Peyer's patch (tissue), 4 donors: ENCODE results near the gene MLPH. TPM values are rescaled to one million over a fixed set of nuclear protein-coding genes. Genes with fewer than 3 reads are reported as not detected.

ENCODE experiments used
- DNase-seq, 3 donors: peaks; one replicate each; pipeline ENCODE4 v3.0.0-alpha.2; 2017 to 2019
- H3K27ac ChIP-seq, 4 donors: fragments of 200-600 bp; sonication (generic); one replicate each; pipeline ENCODE4 v1.5.1; 2016 to 2019
- H3K27me3 ChIP-seq, 2 donors: fragments of 200-600 bp; sonication (generic); one replicate each; pipeline ENCODE4 v1.5.1; 2019
- H3K36me3 ChIP-seq, 3 donors: fragments of 200-600 bp; sonication (generic); one replicate each; pipeline ENCODE4 v1.5.1; 2016 to 2019
- H3K4me1 ChIP-seq, 4 donors: fragments of 200-600 bp; sonication (generic); one replicate each; pipeline ENCODE4 v1.5.1; 2016 to 2019
- H3K4me3 ChIP-seq, 4 donors: fragments of 200-600 bp; sonication (generic); 1 replicate in 3 of 4; 2 replicates in 1 of 4; pipeline ENCODE4 v1.5.1; 2016 to 2019; ENCODE audit warnings: mild to moderate bottlenecking in 1 of 4
- H3K9me3 ChIP-seq, 4 donors: fragments of 200-600 bp; sonication (generic); one replicate each; pipeline ENCODE4 v1.5.1; 2016 to 2019; ENCODE audit warnings: mild to moderate bottlenecking in 1 of 4
- CTCF ChIP-seq, 6 experiments: fragments of 450-650 bp in 4 of 6; fragments of 200-600 bp in 2 of 6; sonication (generic) in 1 of 6; IDR thresholded peaks; one replicate each; pipeline ENCODE4 v1.5.1; 2017 to 2019; ENCODE audit warnings: antibody characterized with exemption in 6 of 6, mild to moderate bottlenecking in 3 of 6, moderate library complexity in 1 of 6
- POLR2A ChIP-seq, 2 donors: fragments of 450-650 bp; IDR thresholded peaks; one replicate each; pipeline ENCODE4 v1.5.1; 2017; ENCODE audit warnings: antibody characterized with exemption in 2 of 2, mild to moderate bottlenecking in 2 of 2, moderate library complexity in 2 of 2
- total RNA-seq, 4 donors: library from RNA; depleted of rRNA; stranded (reverse); fragments of >200 nt; gene quantifications; one replicate each; pipeline ENCODE4 v1.1.0, GENCODE V29; 2016

The MLPH gene
- total RNA-seq, 4 donors from 2014 or later: 82.5 to 195 (median 116) TPM

DNA sequence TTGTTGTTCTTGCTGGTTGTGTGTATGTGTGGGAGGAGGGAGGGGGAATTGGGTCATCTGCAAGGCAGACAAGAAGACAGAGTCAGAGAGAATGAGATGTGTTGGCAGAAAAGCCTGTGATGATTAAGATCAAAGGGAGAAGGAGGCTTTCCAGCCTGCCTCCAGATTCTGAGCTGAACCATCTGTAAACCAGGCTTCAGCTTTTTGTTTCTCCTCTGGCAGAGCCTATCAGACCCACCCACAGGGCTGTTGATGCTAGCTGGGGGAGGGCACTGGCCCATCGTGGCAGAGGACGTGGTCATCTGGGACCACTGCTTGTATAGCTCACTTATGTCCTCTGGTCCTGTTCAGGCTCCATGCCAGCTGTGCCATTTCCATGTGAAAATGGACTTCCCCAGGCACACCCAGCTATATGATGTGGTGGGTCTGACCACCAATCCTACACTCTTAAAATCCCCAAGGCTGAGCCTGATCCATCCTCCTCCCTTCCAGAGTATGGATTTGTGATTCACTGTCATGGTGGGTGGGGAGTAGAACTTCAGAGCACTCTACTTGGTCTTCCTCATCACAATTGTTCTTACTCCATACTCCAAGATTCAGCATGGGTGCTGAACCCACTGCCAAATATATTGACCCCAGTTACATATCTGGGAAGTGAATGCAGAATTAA is 45.3 kb upstream of the MLPH start:
- DNase-seq: no peak
- no peaks in the 10 kb centered on the region for H3K27me3 ChIP-seq
- peak overlapping the region; percentile 8 to 46 (median 26) for H3K27ac ChIP-seq
- no peaks in the 10 kb centered on the region for H3K4me1 ChIP-seq
- TF ChIP-seq POLR2A (IDR thresholded peaks at IDR 0.05): no peak
- TF ChIP-seq CTCF (IDR thresholded peaks at IDR 0.05): no peak
- no peaks in the 10 kb centered on the region for H3K9me3 ChIP-seq
- no peak overlapping the region for H3K4me3 ChIP-seq
- H3K36me3 ChIP-seq: no peaks in the 10 kb centered on the region

GRCh38 chr2:237444071-237444470 is 43.0 kb upstream of the MLPH start:
- Histone ChIP-seq H3K4me1 (peaks cover 0 to 9% (median 0%) of the 10 kb centered on the region in 4 donors), H3K4me3 (no peak overlapping the region), H3K9me3 (no peaks in the 10 kb centered on the region), H3K27me3 (no peaks in the 10 kb centered on the region), H3K27ac (peak overlapping the region in 2 of 4 donors; percentile 8 to 46), H3K36me3 (no peaks in the 10 kb centered on the region)
- TF ChIP-seq POLR2A (IDR thresholded peaks at IDR 0.05) (no peak), CTCF (IDR thresholded peaks at IDR 0.05) (no peak)
- DNase-seq: no peak

- DNase-seq: no peak
- Histone ChIP-seq H3K4me1 (peaks cover 0 to 14% (median 0%) of the 10 kb centered on the region in 4 donors), H3K27me3 (no peaks in the 10 kb centered on the region), H3K36me3 (no peaks in the 10 kb centered on the region), H3K27ac (peak overlapping the region in 2 of 4 donors; percentile 26 to 48), H3K4me3 (no peak overlapping the region), H3K9me3 (no peaks in the 10 kb centered on the region)
- TF ChIP-seq CTCF (IDR thresholded peaks at IDR 0.05) (no peak), POLR2A (IDR thresholded peaks at IDR 0.05) (no peak)
Observed at GRCh38 chr2:237445611-237446337, 41.3 kb upstream of the MLPH start.

- H3K4me3 ChIP-seq: no peak overlapping the region
- H3K36me3 ChIP-seq: no peaks in the 10 kb centered on the region
- H3K4me1 ChIP-seq: peaks cover 0 to 14% (median 0%) of the 10 kb centered on the region in 4 donors
- no peak for DNase-seq
- H3K27ac ChIP-seq: peak overlapping the region in 2 of 4 donors; percentile 26 to 48
- H3K9me3 ChIP-seq: no peaks in the 10 kb centered on the region
- no peaks in the 10 kb centered on the region for H3K27me3 ChIP-seq
- TF ChIP-seq POLR2A (IDR thresholded peaks at IDR 0.05) (no peak), CTCF (IDR thresholded peaks at IDR 0.05) (no peak)
Observed at GRCh38 chr2:237446338-237446665, 40.7 kb upstream of the MLPH start.

GRCh38 chr2:237447496-237447895 is 39.6 kb upstream of the MLPH start:
- DNase-seq: no peak
- no peak overlapping the region for H3K4me3 ChIP-seq
- TF ChIP-seq POLR2A (IDR thresholded peaks at IDR 0.05) (no peak), CTCF (IDR thresholded peaks at IDR 0.05) (no peak)
- no peaks in the 10 kb centered on the region for H3K9me3 ChIP-seq
- H3K27me3 ChIP-seq: no peaks in the 10 kb centered on the region
- H3K27ac ChIP-seq: no peak overlapping the region
- H3K36me3 ChIP-seq: no peaks in the 10 kb centered on the region
- H3K4me1 ChIP-seq: peaks cover 0 to 14% (median 0%) of the 10 kb centered on the region in 4 donors
